Keratinocyte (primary cell): ENCODE results near the gene C1orf174. TPM values are rescaled to one million over a fixed set of nuclear protein-coding genes. Genes with fewer than 3 reads are reported as not detected.
A peak's percentile ranks its signal among the peaks of the same experiment; 100 is the strongest.

Experiments used
- DNase-seq: peaks from one replicate; pipeline ENCODE4 v3.0.0-alpha.2; 2011; ENCODE audit warnings: low read depth, missing footprints, low spot score
- FAIRE-seq: peaks from 2 replicates; lab custom pipeline; 2011; peaks lifted over from hg19 to GRCh38; lab: Jason Lieb, UNC
- H2AFZ ChIP-seq: 2 replicates; pipeline ENCODE4 v1.6.0; 2012; ENCODE audit warnings: low read length, control low read depth, inconsistent platforms; ENCODE audit not compliant: control insufficient read depth
- H3K27ac ChIP-seq: 2 replicates; pipeline ENCODE4 v1.5.1; 2011; ENCODE audit warnings: low read length; ENCODE audit not compliant: control insufficient read depth, insufficient read depth
- H3K27me3 ChIP-seq: 3 replicates; pipeline ENCODE4 v1.6.0; 2011; ENCODE audit warnings: low read length; ENCODE audit not compliant: control insufficient read depth, insufficient read depth; ENCODE audit errors: extremely low read depth
- H3K36me3 ChIP-seq, 2 experiments: 2 replicates in 1 of 2; 3 replicates in 1 of 2; pipeline ENCODE4 v1.5.1; 2011; ENCODE audit warnings: low read length in 2 of 2, mild to moderate bottlenecking in 1 of 2; ENCODE audit not compliant: control insufficient read depth in 2 of 2, insufficient read depth in 2 of 2; ENCODE audit errors: extremely low read depth in 1 of 2
- H3K4me1 ChIP-seq: 3 replicates; pipeline ENCODE4 v1.5.1; 2011; ENCODE audit warnings: low read length; ENCODE audit not compliant: control insufficient read depth, insufficient read depth; ENCODE audit errors: extremely low read depth
- H3K4me2 ChIP-seq: 3 replicates; pipeline ENCODE4 v1.6.0; 2011; ENCODE audit warnings: low read depth, low read length; ENCODE audit not compliant: control insufficient read depth, insufficient read depth; ENCODE audit errors: extremely low read depth
- H3K4me3 ChIP-seq, 3 experiments: fragments of 200-600 bp in 1 of 3; sonication (generic) in 1 of 3; 2 replicates in 2 of 3; 3 replicates in 1 of 3; pipeline ENCODE4 v1.5.1; 2011 to 2016; ENCODE audit warnings: low read length in 3 of 3, mild to moderate bottlenecking in 3 of 3, control low read depth in 2 of 3, inconsistent platforms in 1 of 3, low read depth in 1 of 3, mixed read lengths in 1 of 3, mixed run types in 1 of 3, moderate library complexity in 1 of 3; ENCODE audit not compliant: control insufficient read depth in 2 of 3, insufficient read depth in 2 of 3; ENCODE audit errors: extremely low read depth in 1 of 3
- H3K79me2 ChIP-seq: 2 replicates; pipeline ENCODE4 v1.6.0; 2012; ENCODE audit warnings: low read length; ENCODE audit not compliant: control insufficient read depth, insufficient read depth
- H3K9ac ChIP-seq: 3 replicates; pipeline ENCODE4 v1.6.0; 2011; ENCODE audit warnings: low read length; ENCODE audit not compliant: control insufficient read depth, insufficient read depth; ENCODE audit errors: extremely low read depth
- H3K9me1 ChIP-seq: 3 replicates; pipeline ENCODE4 v1.6.0; 2011; ENCODE audit warnings: low read length; ENCODE audit not compliant: control insufficient read depth, insufficient read depth; ENCODE audit errors: extremely low read depth
- H3K9me3 ChIP-seq: 2 replicates; pipeline ENCODE4 v1.5.1; 2012; ENCODE audit warnings: low read depth, low read length; ENCODE audit not compliant: control insufficient read depth
- H4K20me1 ChIP-seq: 3 replicates; pipeline ENCODE4 v1.6.0; 2011; ENCODE audit warnings: low read length; ENCODE audit not compliant: control insufficient read depth, insufficient read depth; ENCODE audit errors: extremely low read depth
- EZH2 ChIP-seq: IDR thresholded peaks from one replicate; pipeline ENCODE4 v1.6.1; 2012; ENCODE audit warnings: inconsistent platforms, mild to moderate bottlenecking, low read length, moderate library complexity
- dilution Hi-C: fragments of 300-500 bp; cut with MboI; formaldehyde crosslinking; loops from one replicate; pipeline ENCODE4 v1.7.0; 2020; ENCODE audit warnings: low sequenced_read_pairs; ENCODE audit not compliant: extremely low pct_ligation_motif_present
- polyA plus RNA-seq, 5 experiments: library from polyadenylated mRNA; depleted of rRNA in 3 of 5; stranded (reverse) in 3 of 5; stranded (forward) in 1 of 5; unstranded in 1 of 5; fragments of >200 nt; gene quantifications; 1 replicate in 1 of 5; 2 replicates in 3 of 5; 3 replicates in 1 of 5; pipeline versions ENCODE4 v1.2.1 to v1.2.3, GENCODE V29; 2011 to 2012; ENCODE audit warnings: missing spikeins in 2 of 5, low read depth in 1 of 5, low replicate concordance in 1 of 5
- TF ChIP-seq, protein P1 (sequence below), 3 experiments: IDR thresholded peaks in 1 of 3; conservative IDR thresholded peaks in 1 of 3; optimal IDR thresholded peaks in 1 of 3; 2 replicates in 2 of 3; 3 replicates in 1 of 3; pipeline versions ENCODE3 to v1.5.1; 2011; ENCODE audit warnings: low read length in 3 of 3, mild to moderate bottlenecking in 3 of 3, moderate library complexity in 2 of 3, control low read depth in 1 of 3, inconsistent platforms in 1 of 3; ENCODE audit not compliant: insufficient read depth in 2 of 3; ENCODE audit errors: extremely low read depth in 1 of 3

C1orf174 gene
- polyA plus RNA-seq, 1 donor (not counting 4 experiments of a cell fraction or from before 2014, with no cell fraction given): 26.8 TPM

DNA sequence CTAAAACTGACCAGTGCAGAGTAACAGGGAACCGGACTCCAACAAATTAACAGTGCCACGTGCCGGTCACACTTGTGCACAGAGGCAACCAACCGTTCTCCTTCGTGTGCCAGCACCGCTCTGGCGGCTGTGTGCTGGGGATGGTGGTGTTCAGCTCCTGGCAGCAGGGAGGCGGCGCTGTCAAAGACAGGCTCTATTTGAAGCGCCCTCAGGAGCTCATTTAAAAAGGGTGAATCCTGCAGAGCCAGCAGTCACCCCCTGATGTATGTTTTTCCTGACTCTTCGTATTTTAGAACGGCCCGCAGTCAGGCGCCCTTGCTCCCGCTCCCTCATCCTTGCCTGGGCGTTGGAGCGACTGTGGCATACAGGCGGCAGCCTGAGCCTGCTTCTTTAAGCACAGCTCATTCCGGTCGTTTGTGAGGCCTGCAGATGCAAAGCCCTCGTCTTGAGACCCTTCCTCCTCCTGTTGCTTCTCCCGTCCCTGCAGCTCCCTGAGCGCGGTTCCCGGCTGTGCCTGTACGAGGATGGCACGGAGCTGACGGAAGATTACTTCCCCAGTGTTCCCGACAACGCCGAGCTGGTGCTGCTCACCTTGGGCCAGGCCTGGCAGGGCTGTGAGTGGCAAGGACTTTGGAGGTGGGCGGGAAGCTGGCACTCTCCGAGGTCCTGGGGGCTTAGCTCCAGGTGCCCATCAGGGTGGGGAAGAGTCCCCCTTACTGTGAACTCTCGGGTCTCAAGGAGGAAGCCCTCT, 41.7 kb downstream of the C1orf174 start:
- peaks cover 33% of the 10 kb centered on the region for H3K79me2 ChIP-seq
- H3K9me1 ChIP-seq: peaks cover 4% of the 10 kb centered on the region
- no peak overlapping the region for H3K27ac ChIP-seq
- H3K4me1 ChIP-seq: peaks cover 15% of the 10 kb centered on the region
- dilution Hi-C loops: no loop called here
- H4K20me1 ChIP-seq: no peaks in the 10 kb centered on the region
- no peak overlapping the region for H3K9ac ChIP-seq
- H3K4me3 ChIP-seq: peak overlapping the region; percentile 61 to 91 (median 90)
- FAIRE-seq: no peak
- H3K27me3 ChIP-seq: no peaks in the 10 kb centered on the region
- no peak for TF ChIP-seq EZH2
- TF ChIP-seq, protein P1, sequence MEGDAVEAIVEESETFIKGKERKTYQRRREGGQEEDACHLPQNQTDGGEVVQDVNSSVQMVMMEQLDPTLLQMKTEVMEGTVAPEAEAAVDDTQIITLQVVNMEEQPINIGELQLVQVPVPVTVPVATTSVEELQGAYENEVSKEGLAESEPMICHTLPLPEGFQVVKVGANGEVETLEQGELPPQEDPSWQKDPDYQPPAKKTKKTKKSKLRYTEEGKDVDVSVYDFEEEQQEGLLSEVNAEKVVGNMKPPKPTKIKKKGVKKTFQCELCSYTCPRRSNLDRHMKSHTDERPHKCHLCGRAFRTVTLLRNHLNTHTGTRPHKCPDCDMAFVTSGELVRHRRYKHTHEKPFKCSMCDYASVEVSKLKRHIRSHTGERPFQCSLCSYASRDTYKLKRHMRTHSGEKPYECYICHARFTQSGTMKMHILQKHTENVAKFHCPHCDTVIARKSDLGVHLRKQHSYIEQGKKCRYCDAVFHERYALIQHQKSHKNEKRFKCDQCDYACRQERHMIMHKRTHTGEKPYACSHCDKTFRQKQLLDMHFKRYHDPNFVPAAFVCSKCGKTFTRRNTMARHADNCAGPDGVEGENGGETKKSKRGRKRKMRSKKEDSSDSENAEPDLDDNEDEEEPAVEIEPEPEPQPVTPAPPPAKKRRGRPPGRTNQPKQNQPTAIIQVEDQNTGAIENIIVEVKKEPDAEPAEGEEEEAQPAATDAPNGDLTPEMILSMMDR (optimal IDR thresholded peaks at IDR 0.05 in 1 of 3, IDR thresholded peaks at IDR 0.05 in 1 of 3, conservative IDR thresholded peaks at IDR 0.05 in 1 of 3; ENCODE audit: extremely low read depth in 1 of 3, insufficient read depth in 2 of 3, low read length in 3 of 3): peak in 1 of 3 experiments; percentile 33
- peak overlapping the region; percentile 88 for H2AFZ ChIP-seq
- no peak for DNase-seq
- H3K36me3 ChIP-seq: peaks cover 0 to 1% of the 10 kb centered on the region in 2 experiments
- H3K9me3 ChIP-seq: no peaks in the 10 kb centered on the region
- H3K4me2 ChIP-seq: peak overlapping the region; percentile 93

DNA sequence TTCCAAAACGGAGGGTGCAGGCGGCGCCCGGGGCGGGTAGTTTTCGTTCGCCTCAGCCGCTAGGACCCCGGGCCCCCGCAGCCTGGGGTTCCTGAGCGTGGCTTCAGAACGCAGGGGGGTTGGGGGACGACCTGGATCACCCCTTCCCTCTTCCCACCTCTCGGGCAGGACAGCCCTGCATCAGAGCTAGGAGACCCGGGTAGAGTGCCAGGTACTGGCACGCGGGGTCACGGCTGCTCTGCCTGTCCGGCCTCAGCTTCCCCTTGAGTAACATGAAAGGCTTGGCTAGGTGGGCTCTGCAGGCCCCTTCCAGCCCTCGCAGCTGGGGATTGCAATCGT, 42.3 kb downstream of the C1orf174 start:
- H3K27ac ChIP-seq: peak overlapping the region; percentile 40
- peaks cover 39% of the 10 kb centered on the region for H3K79me2 ChIP-seq

More for the DNA sequence above, 42.3 kb downstream of the C1orf174 start:
- no peak for DNase-seq
- no peak for FAIRE-seq
- Histone ChIP-seq H3K9ac (peak overlapping the region; percentile 77), H2AFZ (peak overlapping the region; percentile 88), H3K9me1 (peaks cover 4% of the 10 kb centered on the region), H4K20me1 (no peaks in the 10 kb centered on the region), H3K4me2 (peak overlapping the region; percentile 93), H3K4me3 (peak overlapping the region; percentile 61 to 91 (median 90)), H3K4me1 (peaks cover 15% of the 10 kb centered on the region), H3K36me3 (peaks cover 0 to 1% of the 10 kb centered on the region in 2 experiments), H3K27me3 (no peaks in the 10 kb centered on the region), H3K9me3 (no peaks in the 10 kb centered on the region)
- TF ChIP-seq EZH2: no peak
- TF ChIP-seq, protein P1 (optimal IDR thresholded peaks at IDR 0.05 in 1 of 3, IDR thresholded peaks at IDR 0.05 in 1 of 3, conservative IDR thresholded peaks at IDR 0.05 in 1 of 3; ENCODE audit: extremely low read depth in 1 of 3, insufficient read depth in 2 of 3, low read length in 3 of 3): no peak
- dilution Hi-C loops: no loop called here
